Measurements from ENCODE around the gene MPRIP. TPM values are rescaled to one million over a fixed set of nuclear protein-coding genes. Genes with fewer than 3 reads are reported as not detected.

The MPRIP gene
- total RNA-seq, 4 donors from 2014 or later: 65.7 to 168 (median 147) TPM

DNA sequence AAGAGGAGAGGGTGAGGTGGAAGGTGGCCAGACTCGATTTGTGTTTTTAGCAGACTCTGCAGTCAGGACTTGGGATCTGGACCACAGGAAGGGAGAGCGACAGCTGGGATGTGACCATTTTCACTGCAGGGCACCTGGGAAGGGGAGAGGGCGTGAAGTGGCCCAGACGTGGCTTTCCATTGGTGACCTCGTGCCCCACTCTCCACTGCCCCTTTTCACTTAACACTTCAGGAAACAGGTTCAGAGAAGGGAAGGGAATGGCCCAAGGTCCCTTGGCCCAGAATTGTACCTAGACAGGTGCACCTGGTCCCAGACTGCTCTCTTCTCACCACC, 22.9 kb upstream of the MPRIP start:
- no peaks in the 10 kb centered on the region for H3K36me3 ChIP-seq
- no peaks in the 10 kb centered on the region for H3K9me3 ChIP-seq
- H3K4me1 ChIP-seq: peaks cover 0 to 50% (median 15%) of the 10 kb centered on the region in 3 donors
- no peak for DNase-seq
- intact Hi-C loops (cut with DNase I): no loop called here
- WGBS, 2 donors: 67 to 94% methylated on average over 1 to 4 of the region's 5 CpGs
- peak overlapping the region; percentile 7 to 61 (median 36) for H3K27ac ChIP-seq
- no peaks in the 10 kb centered on the region for H3K27me3 ChIP-seq
- TF ChIP-seq CTCF (IDR thresholded peaks at IDR 0.05): no peak
- no peak for TF ChIP-seq POLR2A (IDR thresholded peaks at IDR 0.05)
- no peak overlapping the region for H3K4me3 ChIP-seq

DNA sequence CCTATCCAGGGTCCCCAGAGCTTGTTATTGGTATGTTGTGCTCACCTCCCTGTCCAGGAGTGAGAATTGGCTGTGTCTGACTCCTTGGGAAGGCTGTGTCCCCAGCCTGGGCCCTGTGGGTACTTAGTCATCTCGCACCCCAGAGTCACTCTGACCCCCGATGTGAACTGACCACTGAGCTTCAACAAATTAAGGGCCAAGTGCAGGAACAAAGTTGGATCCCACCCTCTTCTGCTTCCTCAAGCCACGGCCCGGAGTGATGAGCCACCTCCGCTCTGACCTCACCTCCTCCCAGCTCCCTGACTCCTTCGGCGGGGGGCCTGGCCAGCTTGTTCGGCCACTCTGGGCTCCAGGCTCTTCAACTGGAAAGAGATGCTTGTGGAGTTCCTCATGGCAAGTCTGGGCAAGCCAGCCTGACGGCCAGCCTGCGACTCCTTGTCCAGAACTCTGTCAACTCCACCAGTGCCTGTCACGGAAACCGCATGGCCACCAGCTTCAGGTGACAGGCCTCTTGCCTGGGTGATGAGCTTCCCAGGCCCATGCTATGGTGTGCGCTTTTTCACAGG, 22.3 kb upstream of the MPRIP start:
- H3K4me3 ChIP-seq: no peak overlapping the region
- TF ChIP-seq CTCF (IDR thresholded peaks at IDR 0.05) (no peak), POLR2A (IDR thresholded peaks at IDR 0.05) (no peak)
- H3K27ac ChIP-seq: peak overlapping the region; percentile 7 to 61 (median 36)
- no peaks in the 10 kb centered on the region for H3K9me3 ChIP-seq
- no peak for DNase-seq
- H3K27me3 ChIP-seq: no peaks in the 10 kb centered on the region
- H3K4me1 ChIP-seq: peaks cover 0 to 44% (median 10%) of the 10 kb centered on the region in 3 donors
- no peaks in the 10 kb centered on the region for H3K36me3 ChIP-seq
- intact Hi-C loops (cut with DNase I): no loop called here
- WGBS, 2 donors: 84 to 87% methylated on average over 11 to 12 of the region's 13 CpGs

- H3K4me1 ChIP-seq: peaks cover 0 to 46% (median 7%) of the 10 kb centered on the region in 3 donors
- no peak for DNase-seq
- TF ChIP-seq POLR2A (IDR thresholded peaks at IDR 0.05): no peak
- TF ChIP-seq CTCF (IDR thresholded peaks at IDR 0.05): no peak
- H3K9me3 ChIP-seq: no peaks in the 10 kb centered on the region
- H3K27me3 ChIP-seq: no peaks in the 10 kb centered on the region
- no peak overlapping the region for H3K4me3 ChIP-seq
- intact Hi-C loops (cut with DNase I): no loop called here
- peak overlapping the region in 2 of 4 donors; percentile 17 to 37 for H3K27ac ChIP-seq
- H3K36me3 ChIP-seq: no peaks in the 10 kb centered on the region
- 81% methylated on average over 6 of the region's 8 CpGs; no CpG with 5 or more reads in 1 of the 2 donors for WGBS, 2 donors
These were observed 21.4 kb upstream of the MPRIP start for GRCh38 chr17:17020821-17021193.

- Histone ChIP-seq H3K27me3 (no peaks in the 10 kb centered on the region), H3K4me1 (peaks cover 0 to 49% (median 7%) of the 10 kb centered on the region in 3 donors), H3K36me3 (no peaks in the 10 kb centered on the region), H3K4me3 (no peak overlapping the region), H3K27ac (peak overlapping the region in 2 of 4 donors; percentile 37 to 48), H3K9me3 (no peaks in the 10 kb centered on the region)
- 65% methylated on average over 4 of the region's 15 CpGs; no CpG with 5 or more reads in 1 of the 2 donors for WGBS, 2 donors
- TF ChIP-seq POLR2A (IDR thresholded peaks at IDR 0.05): no peak
- intact Hi-C loops (cut with DNase I): no loop called here
- no peak for DNase-seq
These were observed 20.9 kb upstream of the MPRIP start for GRCh38 chr17:17021194-17021863.

DNA sequence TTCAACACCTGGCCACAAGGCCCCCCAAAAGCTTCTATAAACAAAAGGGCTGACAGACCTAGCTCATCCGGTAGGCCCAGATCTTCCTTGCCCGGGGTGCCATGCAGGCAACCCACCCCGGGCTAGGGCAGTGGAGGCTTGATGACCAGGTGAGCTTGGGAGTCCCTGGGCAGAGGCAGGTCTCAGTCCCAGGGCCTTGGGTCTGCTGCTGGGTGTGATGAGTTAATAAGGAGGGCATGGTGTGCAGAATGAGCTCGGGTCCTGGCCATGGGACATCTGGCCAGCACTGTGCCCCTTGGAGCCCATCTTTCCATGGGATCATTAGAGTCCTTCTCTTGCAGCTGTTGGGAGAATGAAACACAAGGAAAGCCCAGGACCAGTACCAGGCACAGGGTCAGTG, 20.2 kb upstream of the MPRIP start:
- Histone ChIP-seq H3K4me3 (no peak overlapping the region), H3K27me3 (no peaks in the 10 kb centered on the region), H3K9me3 (no peaks in the 10 kb centered on the region), H3K4me1 (peaks cover 0 to 50% (median 7%) of the 10 kb centered on the region in 3 donors), H3K36me3 (no peaks in the 10 kb centered on the region), H3K27ac (peak overlapping the region in 1 of 4 donors; percentile 48)
- DNase-seq: no peak
- TF ChIP-seq POLR2A (IDR thresholded peaks at IDR 0.05) (no peak), CTCF (IDR thresholded peaks at IDR 0.05) (no peak)
- 80 to 95% methylated on average over 2 of the region's 4 CpGs for WGBS, 2 donors
- intact Hi-C loops (cut with DNase I): no loop called here

Data from esophagus squamous epithelium (tissue), 5 donors.